A549 (cell line): Measurements from ENCODE around the gene IL22. TPM values are rescaled to one million over a fixed set of nuclear protein-coding genes. Genes with fewer than 3 reads are reported as not detected.

ENCODE experiments used
- ATAC-seq, 2 experiments: fragments of 200-7000 bp in 1 of 2; fragments of >200 bp in 1 of 2; cut with Nextera tagmentation in 1 of 2; cut with Tn5 transposase in 1 of 2; 3 replicates each; pipeline versions ENCODE4 v1.8.0 to v1.9.1; 2018 to 2020; ENCODE audit warnings: mild to moderate bottlenecking in 1 of 2, moderate library complexity in 1 of 2
- CTCF ChIA-PET: fragments of 300-600 bp; sonication (Branson Sonifier 250); formaldehyde crosslinking; extraction: SDS; loops from one replicate; lab custom pipeline; 2021; ENCODE audit warnings: antibody characterized with exemption, inconsistent platforms; lab: Yijun Ruan, JAX
- POLR2A ChIA-PET: fragments of 350-600 bp; formaldehyde crosslinking; extraction: SDS; loops from one replicate; lab custom pipeline; 2021; ENCODE audit warnings: antibody characterized with exemption, inconsistent platforms; lab: Yijun Ruan, JAX
- DNase-seq, 2 experiments: peaks; one replicate each; pipeline versions ENCODE4 v3.0.0 to v3.0.0-alpha.2; 2011 to 2016; ENCODE audit warnings: low read depth in 1 of 2, low spot score in 1 of 2
- FAIRE-seq: peaks from 2 replicates; lab custom pipeline; 2011; peaks lifted over from hg19 to GRCh38; lab: Jason Lieb, UNC
- H3K27ac ChIP-seq, 2 experiments: fragments of >200 bp; sonication (Bioruptor Twin); formaldehyde crosslinking; 3 replicates each; pipeline ENCODE4 v1.5.1; 2016 to 2017
- H3K4me1 ChIP-seq: fragments of >200 bp; sonication (Bioruptor Twin); formaldehyde crosslinking; 3 replicates; pipeline ENCODE4 v1.6.1; 2016
- H3K4me2 ChIP-seq: fragments of >200 bp; sonication (Bioruptor Twin); formaldehyde crosslinking; 3 replicates; pipeline ENCODE4 v1.6.1; 2016
- H3K4me3 ChIP-seq: fragments of >200 bp; sonication (Bioruptor Twin); formaldehyde crosslinking; 3 replicates; pipeline ENCODE4 v1.5.1; 2016
- H3K9me3 ChIP-seq: fragments of >200 bp; sonication (Bioruptor Twin); formaldehyde crosslinking; 3 replicates; pipeline ENCODE4 v1.6.1; 2016
- ATOH8 ChIP-seq: fragments of 250-450 bp; sonication (Bioruptor Pico); IDR thresholded peaks from 2 replicates; pipeline ENCODE4 v1.5.0; 2020; ENCODE audit warnings: low read depth, mild to moderate bottlenecking, moderate library complexity
- BCL3 ChIP-seq: fragments of >200 bp; sonication (Bioruptor Twin); formaldehyde crosslinking; IDR thresholded peaks from 3 replicates; pipeline ENCODE4 v1.6.1; 2016
- CEBPB ChIP-seq, 2 experiments: fragments of >200 bp in 1 of 2; sonication (Bioruptor Twin) in 1 of 2; formaldehyde crosslinking in 1 of 2; IDR thresholded peaks; 2 replicates each; pipeline ENCODE4 v1.6.1; 2012 to 2016
- E2F6 ChIP-seq: IDR thresholded peaks from 2 replicates; pipeline ENCODE4 v1.6.1; 2012; ENCODE audit warnings: low read depth, borderline replicate concordance
- ESRRA ChIP-seq: fragments of 150-350 bp; IDR thresholded peaks from 2 replicates; pipeline ENCODE4 v1.6.1; 2014; ENCODE audit warnings: mild to moderate bottlenecking, low read length, borderline replicate concordance
- HES2 ChIP-seq: fragments of >200 bp; sonication (Bioruptor Twin); formaldehyde crosslinking; IDR thresholded peaks from 2 replicates; pipeline ENCODE4 v1.6.1; 2016
- HEYL ChIP-seq: fragments of 250-450 bp; sonication (Bioruptor Pico); IDR thresholded peaks from 2 replicates; pipeline ENCODE4 v1.8.0; 2021; ENCODE audit warnings: mild to moderate bottlenecking, moderate library complexity
- HMGXB4 ChIP-seq: fragments of 250-450 bp; sonication (Bioruptor Pico); IDR thresholded peaks from 2 replicates; pipeline ENCODE4 v1.5.0; 2021; ENCODE audit warnings: mild to moderate bottlenecking, moderate library complexity, borderline replicate concordance
- HOXA7 ChIP-seq: fragments of 250-450 bp; sonication (Bioruptor Pico); IDR thresholded peaks from 2 replicates; pipeline ENCODE4 v1.5.0; 2020; ENCODE audit warnings: mild to moderate bottlenecking, moderate library complexity
- HOXB5 ChIP-seq: fragments of 250-450 bp; sonication (Bioruptor Pico); IDR thresholded peaks from 2 replicates; pipeline ENCODE4 v1.5.0; 2020; ENCODE audit warnings: mild to moderate bottlenecking, moderate library complexity
- JUNB ChIP-seq: fragments of >200 bp; sonication (Bioruptor Twin); formaldehyde crosslinking; IDR thresholded peaks from 2 replicates; pipeline ENCODE4 v1.6.1; 2016
- MAFK ChIP-seq: fragments of 450-650 bp; IDR thresholded peaks from 2 replicates; pipeline ENCODE4 v1.6.1; 2014; ENCODE audit not compliant: partially characterized antibody
- NR3C1 ChIP-seq: fragments of >200 bp; sonication (Bioruptor Twin); formaldehyde crosslinking; IDR thresholded peaks from 3 replicates; pipeline ENCODE4 v1.6.1; 2017
- PBX3 ChIP-seq: IDR thresholded peaks from 2 replicates; pipeline ENCODE4 v1.6.1; 2012
- POLR2AphosphoS2 ChIP-seq: conservative IDR thresholded peaks from 2 replicates; pipeline ENCODE4 v1.6.1; 2012; ENCODE audit warnings: low read length, improper control_type of control experiment, inconsistent platforms
- REST ChIP-seq: fragments of 200-600 bp; sonication (generic); IDR thresholded peaks from 2 replicates; pipeline ENCODE4 v1.6.1; 2016; ENCODE audit warnings: antibody characterized with exemption, mild to moderate bottlenecking, moderate library complexity
- SMC3 ChIP-seq: fragments of >200 bp; sonication (Bioruptor Twin); formaldehyde crosslinking; IDR thresholded peaks from 3 replicates; pipeline ENCODE4 v1.6.1; 2018; ENCODE audit warnings: inconsistent platforms
- SREBF2 ChIP-seq: fragments of 450-650 bp; IDR thresholded peaks from 2 replicates; pipeline ENCODE4 v1.6.1; 2014; ENCODE audit warnings: mild to moderate bottlenecking, moderate library complexity
- TP53 ChIP-seq: fragments of 250-450 bp; sonication (Bioruptor Pico); IDR thresholded peaks from 2 replicates; pipeline ENCODE4 v1.5.0; 2021; ENCODE audit warnings: mild to moderate bottlenecking, moderate library complexity
- WGBS: methylation state at CpG from one replicate; pipeline ENCODE4 v1.1.6; 2017; ENCODE audit errors: missing lambda C conversion rate; 5-methylcytosine and 5-hydroxymethylcytosine counted together
- polyA plus RNA-seq, 4 experiments: library from polyadenylated mRNA; depleted of rRNA in 3 of 4; stranded (reverse); fragments of >200 nt; fragmentation: RNase III in 1 of 4; extraction: RNeasy Plus Mini Kit Qiagen cat#74134 plus additional on column Dnase treatment in 1 of 4; gene quantifications; 2 replicates in 3 of 4; 3 replicates in 1 of 4; pipeline ENCODE4 v1.2.3, GENCODE V29; 2011 to 2017

The IL22 gene
- polyA plus RNA-seq, 2 of the 4 experiments (the other 2 are of a cell fraction), result not detected

GRCh38 chr12:68294251-68294650 is 40.8 kb upstream of the IL22 start:
- Histone ChIP-seq H3K4me1 (no peaks in the 10 kb centered on the region), H3K4me3 (no peak overlapping the region), H3K9me3 (no peaks in the 10 kb centered on the region), H3K4me2 (no peak overlapping the region), H3K27ac (no peak overlapping the region)
- TF ChIP-seq MAFK (no peak), ATOH8 (CRISPR knock-in tag) (no peak), PBX3 (no peak), BCL3 (no peak), SMC3 (no peak), SREBF2 (no peak), HOXB5 (CRISPR knock-in tag) (no peak), TP53 (CRISPR knock-in tag) (no peak), POLR2AphosphoS2 (no peak), NR3C1 (no peak), REST (no peak), HMGXB4 (no peak), ESRRA (no peak)
- ATAC-seq (no peak), FAIRE-seq (no peak), DNase-seq (no peak)
- 90% methylated on average over 2 of the region's 2 CpGs for WGBS
- CTCF ChIA-PET, result interaction anchor here (1.8 kb wide), 1 partner anchor 70 kb away, joined by 6 read pairs; no protein-coding TSS in a partner anchor
- POLR2A ChIA-PET, result no interaction called here

GRCh38 chr12:68293347-68293746 is 39.9 kb upstream of the IL22 start:
- Histone ChIP-seq H3K27ac (no peak overlapping the region), H3K4me1 (no peaks in the 10 kb centered on the region), H3K4me2 (no peak overlapping the region), H3K4me3 (no peak overlapping the region), H3K9me3 (no peaks in the 10 kb centered on the region)
- FAIRE-seq (no peak), ATAC-seq (no peak), DNase-seq (no peak)
- ChIA-PET CTCF (interaction anchor here (1.8 kb wide), 1 partner anchor 70 kb away, joined by 6 read pairs; no protein-coding TSS in a partner anchor), POLR2A (no interaction called here)
- TF ChIP-seq SMC3 (no peak), E2F6 (no peak), JUNB (no peak), HEYL (no peak), NR3C1 (no peak), CEBPB (IDR thresholded peaks at IDR 0.05) (no peak), HOXA7 (no peak), HES2 (no peak)
